ENCODE measurements around the gene WDR70.
"Not testable (repeated sequence)": the region's sequence is repeated elsewhere in the genome, so short reads cannot be mapped to it uniquely, and the experiment has no call there.

Gene WDR70

DNA sequence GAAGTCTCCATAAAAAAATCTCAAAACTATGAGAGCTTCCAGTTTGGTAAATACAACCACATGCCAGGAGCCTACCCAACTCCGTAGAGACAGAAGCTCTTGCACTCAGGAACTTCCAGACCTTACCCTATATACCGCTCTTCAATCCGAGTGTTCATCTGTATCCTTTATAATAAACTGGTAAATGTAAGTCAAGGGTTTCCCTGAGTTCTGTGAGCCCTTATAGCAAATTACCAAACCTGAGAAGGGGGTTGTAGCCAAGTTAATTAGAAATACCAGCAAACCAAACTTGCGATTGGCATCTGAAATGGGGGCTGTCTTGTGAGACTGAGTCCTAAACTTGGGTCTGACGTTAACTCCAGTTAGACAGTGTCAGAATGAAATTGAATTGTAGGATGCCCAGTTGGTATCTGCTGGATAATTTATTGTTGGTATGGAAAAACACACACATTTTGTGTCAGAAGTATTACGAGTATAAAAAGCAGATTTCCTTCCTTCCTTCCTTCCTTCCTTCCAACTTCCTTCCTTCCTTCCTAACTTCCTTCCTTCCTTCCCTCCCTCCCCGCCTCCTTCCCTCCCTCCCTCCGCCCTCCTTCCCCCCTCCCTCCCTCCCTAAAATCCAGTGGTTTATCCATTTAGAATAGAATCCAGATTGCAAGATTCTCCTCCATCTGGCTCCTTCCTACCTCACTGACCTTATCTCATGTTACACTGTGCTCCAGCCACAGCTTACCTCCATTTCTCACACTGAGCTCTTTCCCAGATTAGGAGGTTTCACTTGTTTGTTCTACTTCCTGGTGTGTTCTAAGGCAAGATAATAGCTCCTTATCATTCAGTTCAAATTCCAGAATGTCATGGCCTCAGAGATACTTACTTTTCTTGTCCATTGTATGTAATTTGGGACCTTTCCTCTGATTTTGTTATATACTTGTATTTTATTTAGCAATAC, 196.7 kb downstream of the WDR70 start:
- DNase-seq, result no peak

DNA sequence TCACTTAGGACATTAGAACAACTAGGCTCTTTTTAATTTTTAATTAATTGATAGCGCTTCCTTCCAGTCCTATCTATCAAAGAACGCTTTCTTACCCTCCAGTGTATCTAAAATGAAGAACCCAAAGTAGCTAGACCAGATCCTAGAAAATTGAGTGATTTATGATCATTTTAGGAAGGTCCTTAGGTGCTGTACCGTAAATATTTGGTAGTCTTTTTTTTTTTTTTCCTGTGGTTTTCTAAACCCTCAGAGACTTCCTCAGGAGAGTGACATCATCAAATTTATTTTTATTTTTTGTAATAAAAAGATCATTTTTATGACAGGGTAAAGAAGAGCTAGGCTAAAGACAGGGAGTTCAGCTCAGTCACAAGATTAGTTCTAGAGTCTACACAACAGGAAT, 197.4 kb downstream of the WDR70 start:
- no peak for DNase-seq

DNA sequence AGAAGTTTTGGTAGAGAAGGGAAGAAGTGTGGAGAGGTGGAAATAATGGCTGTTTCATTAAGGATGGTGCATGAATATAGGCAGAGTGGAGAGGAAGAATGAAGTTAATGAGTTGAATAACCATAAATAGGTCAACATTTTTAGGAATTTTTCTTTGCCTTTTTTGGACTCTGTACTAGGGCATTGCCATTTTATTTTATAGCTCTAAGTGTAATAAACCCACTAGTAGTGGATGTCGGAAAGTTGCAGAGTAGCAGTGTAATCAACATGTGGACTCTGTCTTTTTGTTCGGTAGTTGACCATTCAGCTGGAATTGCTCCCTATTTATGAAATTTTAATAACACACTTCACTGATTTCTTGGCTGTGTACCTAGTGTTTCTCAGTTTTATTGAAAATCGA, 199.1 kb downstream of the WDR70 start:
- DNase-seq, result no peak

DNA sequence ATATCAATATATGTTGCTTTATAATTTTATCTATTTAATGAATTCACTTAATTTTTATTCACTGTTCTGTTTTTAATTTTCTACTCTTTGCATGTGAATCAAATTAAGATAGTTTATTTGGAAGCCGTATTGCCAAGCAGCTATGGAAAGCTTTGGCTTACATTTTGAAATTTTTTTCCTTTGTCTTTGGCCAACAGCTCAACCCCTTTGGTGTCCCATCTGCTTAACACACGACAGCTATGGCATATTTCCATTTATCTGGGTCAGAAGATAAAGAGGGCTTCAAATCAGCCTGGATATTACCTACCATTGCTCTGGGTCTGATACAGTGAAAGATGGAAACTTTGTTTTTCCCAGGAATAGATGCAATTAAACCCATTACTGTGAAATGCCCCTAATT, 201.0 kb downstream of the WDR70 start:
- no peak for DNase-seq

DNA sequence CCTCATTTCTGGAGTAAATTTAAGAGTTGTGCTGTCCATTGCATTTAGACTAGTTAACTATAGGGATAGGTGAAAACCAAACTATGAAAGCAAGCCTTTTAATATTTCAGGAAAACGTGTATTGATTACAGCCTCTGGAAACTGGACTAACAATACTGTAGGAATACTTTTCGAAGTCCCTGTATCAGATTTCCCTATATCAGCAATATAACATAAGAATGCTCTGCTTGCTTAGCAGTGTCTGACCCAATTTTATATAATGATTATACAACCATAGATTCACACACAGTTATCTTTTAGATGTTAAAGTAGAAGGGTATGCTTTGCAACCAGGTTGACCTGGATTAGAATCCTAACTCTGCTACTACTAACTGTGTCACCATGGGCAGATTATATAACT, 203.1 kb downstream of the WDR70 start:
- DNase-seq, result no peak

DNA sequence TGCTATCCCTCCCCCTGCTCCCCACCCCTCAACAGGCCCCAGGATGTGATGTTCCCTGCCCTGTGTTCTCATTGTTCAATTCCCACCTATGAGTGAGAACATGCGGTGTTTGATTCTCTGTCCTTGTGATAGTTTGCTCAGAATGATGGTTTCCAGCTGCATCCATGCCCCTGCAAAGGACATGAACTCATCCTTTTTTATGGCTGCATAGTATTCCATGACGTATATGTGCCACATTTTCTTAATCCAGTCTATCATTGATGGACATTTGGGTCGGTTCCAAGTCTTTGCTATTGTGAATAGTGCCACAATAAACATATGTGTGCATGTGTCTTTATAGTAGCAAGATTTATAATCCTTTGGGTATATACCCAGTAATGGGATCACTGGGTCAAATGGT, 214.2 kb downstream of the WDR70 start:
- DNase-seq, result not testable (repeated sequence)

DNA sequence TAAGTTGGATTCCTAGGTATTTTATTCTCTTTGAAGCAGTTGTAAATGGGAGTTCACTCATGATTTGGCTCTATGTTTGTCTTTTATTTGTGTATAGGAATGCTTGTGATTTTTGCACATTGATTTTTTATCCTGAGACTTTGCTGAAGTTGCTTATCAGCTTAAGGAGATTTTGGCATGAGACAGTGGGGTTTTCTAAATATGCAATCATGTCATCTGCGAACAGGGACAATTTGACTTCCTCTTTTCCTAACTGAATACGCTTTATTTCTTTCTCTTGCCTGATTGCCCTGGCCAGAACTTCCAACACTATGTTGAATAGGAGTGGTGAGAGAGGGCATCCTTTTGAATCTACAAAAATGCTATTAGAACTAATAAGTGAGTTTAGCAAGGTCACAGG, 215.7 kb downstream of the WDR70 start:
- not testable (repeated sequence) for DNase-seq

DNA sequence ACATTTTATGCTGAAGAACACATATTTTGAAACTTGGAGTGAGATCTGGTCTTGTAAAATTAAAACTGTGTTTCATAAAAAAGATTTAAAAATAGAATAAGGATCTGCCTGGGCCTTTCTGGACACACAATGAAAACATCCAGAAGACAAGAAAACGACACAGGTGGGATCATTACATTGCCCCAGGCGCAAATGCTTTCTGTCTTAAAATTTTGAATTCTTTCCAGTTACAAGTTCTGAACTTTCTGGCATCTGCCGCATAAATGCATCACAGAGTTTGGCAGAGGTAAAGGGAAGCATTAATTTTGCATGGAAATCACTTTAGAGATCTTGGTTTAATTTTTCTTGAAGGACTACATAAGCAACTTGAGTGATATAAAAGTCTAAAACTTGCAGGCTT, 219.6 kb downstream of the WDR70 start:
- no peak for DNase-seq

DNA sequence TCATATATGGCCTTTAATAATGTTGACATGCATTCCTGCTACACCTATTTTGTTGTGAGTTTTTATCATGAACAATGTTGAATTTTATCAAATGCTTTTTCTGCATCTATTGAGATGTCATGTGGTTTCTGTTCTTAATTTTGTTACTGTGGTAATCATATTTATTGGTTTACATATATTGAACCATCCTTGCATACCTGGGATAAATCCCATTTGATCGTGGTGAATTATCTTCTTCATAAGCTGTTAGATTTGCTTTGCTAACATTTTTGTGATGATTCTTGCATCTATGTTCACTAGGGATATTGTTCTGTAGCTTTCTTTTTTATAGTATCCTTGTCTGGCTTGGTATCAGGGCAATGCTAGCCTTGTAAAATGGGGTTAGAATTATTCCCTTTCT, 222.0 kb downstream of the WDR70 start:
- no peak for DNase-seq

DNA sequence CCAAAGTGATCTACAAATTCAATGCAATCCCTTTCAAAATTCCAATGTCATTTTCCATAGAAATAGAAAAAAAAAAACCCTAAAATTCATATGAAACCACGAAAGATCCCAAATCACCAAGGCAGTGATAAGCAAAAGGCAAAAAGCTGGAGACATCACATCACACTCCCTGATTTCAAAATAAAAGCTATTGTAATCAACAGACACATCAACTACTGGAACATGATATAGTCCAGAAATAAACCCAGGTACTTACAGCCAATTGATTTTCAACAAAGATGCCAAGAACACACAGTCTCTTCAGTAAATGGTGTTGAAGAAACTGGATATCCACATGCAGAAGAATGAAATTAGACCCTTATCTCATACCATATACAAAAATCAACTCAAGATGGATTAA, 224.0 kb downstream of the WDR70 start:
- DNase-seq, result no peak

DNA sequence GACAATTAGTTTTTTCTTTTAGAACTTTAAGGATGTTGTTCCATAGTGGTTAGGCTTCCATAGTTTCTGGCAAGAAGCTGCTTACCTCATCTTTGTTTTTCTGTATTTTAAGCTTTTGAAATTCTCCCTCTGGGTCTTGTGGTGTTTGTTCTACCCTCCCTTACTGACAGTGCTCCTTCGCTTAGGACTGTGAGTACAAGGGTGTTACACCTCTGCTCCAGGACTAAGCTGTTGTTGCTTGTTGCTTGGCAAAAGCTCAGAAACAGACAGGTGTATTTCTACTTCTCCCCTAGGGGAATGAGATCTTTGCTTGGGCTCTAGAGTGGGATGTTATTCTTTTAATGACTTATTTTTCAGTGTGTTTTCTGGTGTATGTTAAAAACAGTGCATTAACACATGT, 225.2 kb downstream of the WDR70 start:
- DNase-seq, result no peak

DNA sequence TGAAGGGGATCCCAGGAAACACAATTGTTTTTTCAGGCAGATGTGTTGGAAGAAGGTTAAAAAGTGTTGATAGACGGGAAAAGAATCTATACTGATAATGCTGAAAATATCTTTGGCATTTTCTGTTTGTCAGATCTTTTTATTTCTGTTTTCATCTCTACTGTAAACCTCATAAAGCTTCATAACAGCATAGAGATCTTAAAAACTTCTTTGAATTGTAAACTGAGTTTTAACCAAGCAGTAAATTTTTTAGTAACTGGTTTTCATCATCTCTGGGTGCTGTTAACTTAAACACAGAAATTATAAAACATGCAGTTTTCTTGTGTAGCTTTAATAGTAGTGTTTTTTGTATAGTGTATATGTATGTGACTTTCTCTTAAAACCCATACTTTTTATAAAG, 227.0 kb downstream of the WDR70 start:
- DNase-seq, result no peak

DNA sequence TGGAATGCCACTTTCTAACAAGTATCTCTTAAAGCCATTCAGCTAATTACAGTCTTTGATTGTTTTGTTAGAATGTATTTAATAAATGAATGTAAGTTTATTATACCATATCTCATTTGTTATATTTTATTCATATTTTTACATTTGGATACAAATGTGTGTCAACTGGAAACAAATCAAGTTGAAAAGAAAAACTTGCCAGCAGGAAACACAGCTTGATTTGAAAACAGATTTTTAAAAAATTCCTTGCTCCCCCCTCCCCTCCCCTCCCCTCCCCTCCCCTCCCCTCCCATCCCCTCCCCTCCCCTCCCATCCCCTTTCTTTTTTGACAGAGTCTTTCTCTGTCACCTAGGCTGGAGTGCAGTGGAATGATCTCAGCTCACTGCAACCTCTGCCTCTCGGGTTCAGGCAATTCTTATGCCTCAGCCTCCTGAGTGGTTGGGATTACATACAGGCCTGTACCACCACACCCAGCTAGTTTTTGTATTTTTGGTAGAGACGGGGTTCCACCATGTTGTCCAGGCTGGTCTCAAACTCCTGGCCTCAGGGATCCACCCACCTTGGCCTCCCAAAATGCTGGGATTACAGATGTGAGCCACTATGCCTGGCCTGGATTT, 227.6 kb downstream of the WDR70 start:
- no peak for DNase-seq

DNA sequence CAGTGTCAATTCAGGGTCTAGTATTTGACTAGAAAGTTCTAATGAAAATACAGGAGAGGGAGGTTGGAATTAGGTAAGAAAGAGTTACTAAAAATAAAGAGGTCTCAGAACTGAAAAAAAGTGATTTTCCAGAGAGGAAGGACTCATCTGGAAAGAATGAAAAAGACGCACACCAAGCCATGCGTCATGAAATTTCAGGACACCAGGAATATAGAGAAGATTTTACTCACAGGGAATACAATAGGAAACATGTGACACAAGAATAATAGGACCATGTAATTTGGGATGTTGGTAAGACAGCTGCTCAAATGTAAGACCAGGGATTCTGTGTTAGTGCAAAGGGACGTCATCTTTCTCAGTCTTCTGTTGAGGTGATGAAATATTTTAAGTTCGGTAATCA, 236.1 kb downstream of the WDR70 start:
- no peak for DNase-seq

DNA sequence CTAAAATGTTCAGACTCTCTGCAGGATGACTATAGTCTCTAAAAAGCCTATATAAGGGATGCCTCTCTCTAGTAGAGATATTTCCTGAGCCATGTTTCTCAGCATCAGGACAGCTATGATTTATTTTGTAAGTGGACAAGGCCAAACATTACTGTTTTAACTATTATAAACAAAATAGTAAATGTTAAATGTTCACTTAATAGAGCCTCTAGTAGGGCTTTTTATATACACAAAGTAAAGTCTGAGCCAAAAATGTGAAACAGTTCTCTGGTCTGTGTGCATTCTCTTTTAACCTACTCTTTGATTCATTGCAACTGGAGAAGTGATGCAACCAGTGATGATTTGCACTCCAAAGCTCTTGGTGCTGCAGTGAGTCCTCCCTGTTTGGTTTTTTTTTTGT, 240.2 kb downstream of the WDR70 start:
- no peak for DNase-seq

DNA sequence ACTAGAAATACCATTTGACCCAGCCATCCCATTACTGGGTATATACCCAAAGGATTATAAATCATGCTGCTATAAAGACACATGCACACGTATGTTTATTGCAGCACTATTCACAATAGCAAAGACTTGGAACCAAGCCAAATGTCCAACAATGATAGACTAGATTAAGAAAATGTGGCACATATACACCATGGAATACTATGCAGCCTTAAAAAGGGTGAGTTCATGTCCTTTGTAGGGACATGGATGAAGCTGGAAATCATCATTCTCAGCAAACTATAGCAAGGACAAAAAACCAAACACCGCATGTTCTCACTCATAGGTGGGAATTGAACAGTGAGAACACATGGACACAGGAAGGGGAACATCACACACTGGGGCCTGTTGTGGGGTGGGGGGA, 243.2 kb downstream of the WDR70 start:
- not testable (repeated sequence) for DNase-seq

DNA sequence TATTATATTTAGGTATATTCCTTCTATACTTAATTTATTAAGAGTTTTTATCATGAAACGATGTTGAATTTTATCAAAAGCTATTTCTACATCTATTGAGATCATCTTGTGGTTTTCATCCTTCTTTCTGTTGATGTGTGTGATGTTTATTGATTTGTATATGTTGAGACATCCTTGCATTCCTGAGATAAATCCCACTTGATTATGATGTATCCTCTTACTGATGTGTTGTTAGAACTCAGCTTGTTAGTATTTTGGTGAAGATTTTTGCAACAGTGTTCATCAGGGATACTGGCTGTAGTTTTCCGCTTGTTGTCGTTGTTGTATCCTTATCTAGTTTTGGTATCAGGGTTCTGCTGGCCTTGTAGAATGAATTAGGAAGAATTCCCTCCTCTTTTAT, 247.1 kb downstream of the WDR70 start:
- DNase-seq, result no peak

DNA sequence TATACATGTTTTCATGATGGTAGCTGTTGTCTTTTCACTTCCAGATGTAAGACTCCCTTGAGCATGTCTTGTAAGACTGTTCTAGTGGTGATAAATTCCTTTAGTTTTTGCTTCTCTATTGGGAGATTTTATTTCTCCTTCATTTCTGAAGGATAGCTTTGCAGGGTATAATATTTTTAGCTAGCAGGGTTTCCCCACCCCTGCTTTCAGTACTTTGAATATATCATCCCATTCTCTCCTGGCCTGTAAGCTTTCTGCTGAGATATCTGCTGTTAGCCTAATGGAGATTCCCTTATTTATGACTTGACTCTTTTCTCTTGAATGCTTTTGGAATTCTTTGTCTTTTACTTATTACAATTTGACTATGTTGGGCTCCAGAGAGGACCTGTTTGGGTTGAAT, 249.8 kb downstream of the WDR70 start:
- no peak for DNase-seq

DNA sequence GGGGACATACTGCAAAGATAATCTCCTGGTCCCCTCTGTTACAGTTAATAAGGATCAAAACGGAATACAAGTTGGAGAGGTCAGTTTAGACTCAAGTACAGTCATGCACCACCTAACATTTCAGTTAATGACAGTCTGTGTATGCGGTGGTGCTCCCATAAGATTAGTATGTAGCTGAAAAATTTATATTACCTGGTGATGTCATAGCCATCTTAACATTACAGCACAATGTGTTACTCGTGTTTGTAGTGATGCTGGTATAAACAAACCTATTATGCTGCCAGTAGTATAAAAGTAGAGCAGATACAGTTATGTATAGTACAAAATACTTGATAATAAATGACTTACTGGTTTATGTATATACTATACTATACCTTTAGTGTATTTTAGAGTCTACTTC, 252.8 kb downstream of the WDR70 start:
- DNase-seq, result no peak

DNA sequence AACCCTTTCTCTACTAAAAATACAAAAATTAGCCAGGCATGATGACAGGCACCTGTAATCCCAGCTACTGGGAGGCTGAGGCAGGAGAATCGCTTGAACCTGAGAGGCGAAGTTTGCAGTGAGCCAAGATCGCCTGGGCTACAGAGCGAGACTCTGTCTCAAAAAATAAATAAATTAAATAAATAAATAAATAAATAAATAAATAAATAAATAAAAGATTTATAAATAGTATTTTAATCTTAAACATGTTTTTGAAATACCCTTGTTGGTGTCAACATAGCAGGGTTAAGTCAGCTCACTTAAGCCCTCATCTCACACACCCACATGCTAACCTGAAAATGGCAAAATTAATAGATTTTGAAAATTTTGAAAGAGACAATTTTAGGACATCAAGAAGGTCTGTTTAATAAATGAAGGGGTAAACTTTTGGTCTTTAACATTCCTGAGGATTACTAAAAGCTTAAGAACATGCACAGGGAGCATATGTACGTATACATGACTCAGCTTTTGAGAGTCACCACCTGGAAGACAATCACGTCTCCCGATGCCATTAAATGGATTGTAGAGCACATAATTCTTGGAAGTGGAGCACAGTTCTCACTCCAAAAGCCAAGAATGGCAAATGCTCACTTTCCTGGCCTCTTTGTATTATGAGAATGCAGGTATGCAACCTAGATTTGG, 258.2 kb downstream of the WDR70 start:
- no peak for DNase-seq

DNA sequence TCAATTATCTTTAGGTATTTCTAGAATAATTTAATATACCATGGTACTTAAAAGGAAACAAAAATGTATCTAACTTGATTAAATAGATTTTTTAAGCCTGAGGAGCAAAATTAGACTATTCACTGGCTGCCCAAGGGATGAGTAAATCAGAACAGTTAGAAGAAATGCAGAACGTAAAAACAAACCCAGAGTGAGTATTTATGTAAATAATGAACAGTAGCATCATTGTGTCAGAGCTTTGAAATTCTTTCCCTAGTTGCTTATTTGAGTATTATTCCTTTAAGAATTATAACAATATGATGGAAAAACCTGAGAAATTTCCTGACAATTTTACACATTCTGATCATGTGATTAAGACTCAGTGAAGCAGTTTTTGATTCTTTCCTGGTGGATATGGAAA, 259.8 kb downstream of the WDR70 start:
- DNase-seq, result no peak

DNA sequence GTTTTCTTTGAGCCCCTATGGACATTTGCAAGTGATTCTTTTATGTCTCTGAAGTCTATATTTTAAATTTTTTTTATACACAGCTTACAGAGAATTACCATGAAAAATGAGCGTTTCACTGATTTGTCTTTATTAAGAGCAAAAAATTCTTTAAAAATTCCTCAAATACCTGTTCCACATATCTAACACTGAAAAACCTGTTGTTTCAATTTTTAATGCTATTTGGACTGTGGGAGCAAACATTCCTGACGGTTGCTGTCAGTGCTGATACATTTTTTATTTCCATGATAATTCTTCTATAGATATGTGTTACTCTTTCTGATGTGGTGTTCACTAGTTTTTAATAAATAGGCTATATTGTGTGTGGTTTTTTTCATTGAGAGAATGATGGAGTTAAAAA, 261.0 kb downstream of the WDR70 start:
- no peak for DNase-seq

DNA sequence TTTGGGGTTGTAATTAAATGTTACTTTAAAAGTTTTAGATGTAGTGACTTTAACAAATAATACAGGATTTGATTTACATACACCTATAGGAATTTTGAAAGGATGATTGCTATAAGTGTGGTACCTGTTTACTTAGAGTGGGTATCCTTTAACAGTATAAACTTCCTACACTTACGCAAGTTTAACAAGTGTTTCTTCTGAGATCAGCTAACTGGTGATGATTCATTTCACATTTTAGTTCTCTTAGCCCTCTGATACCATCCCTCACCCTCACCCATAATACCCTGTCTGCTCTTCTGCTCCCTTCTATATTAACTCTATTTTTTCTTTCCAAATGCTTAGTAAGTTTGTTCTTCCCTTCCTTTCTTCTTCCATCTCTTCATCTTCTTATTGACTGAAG, 262.8 kb downstream of the WDR70 start:
- DNase-seq, result no peak

DNA sequence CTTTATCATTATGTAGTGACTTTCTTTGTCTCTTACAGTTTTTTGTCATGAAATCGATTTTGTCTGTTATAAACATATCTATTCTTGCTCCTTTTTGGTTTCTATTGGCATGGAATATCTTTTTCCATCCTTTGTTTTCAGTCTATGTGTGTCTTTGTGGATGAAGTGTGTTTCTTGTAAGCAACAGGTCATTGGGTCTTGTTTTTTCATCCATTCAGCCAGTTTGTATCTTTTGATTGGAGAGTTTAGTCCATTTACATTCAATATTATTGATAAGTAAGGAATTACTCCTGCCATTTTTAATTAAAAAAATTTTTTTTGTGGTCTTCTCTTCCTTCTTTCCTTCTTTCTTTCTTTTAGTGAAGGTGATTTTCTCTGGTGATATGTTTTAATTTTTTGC, 266.6 kb downstream of the WDR70 start:
- no peak for DNase-seq
